ENCODE results near the gene NPC2. TPM values are rescaled to one million over a fixed set of nuclear protein-coding genes. Genes with fewer than 3 reads are reported as not detected.
A peak's percentile ranks its signal among the peaks of the same experiment; 100 is the strongest.

Gene NPC2
- total and polyA plus RNA-seq, 9 of the 15 experiments (the other 6 are each of a cell fraction or from before 2014, with no cell fraction given) = 16.6 to 74.1 (median 32.6) TPM

DNA sequence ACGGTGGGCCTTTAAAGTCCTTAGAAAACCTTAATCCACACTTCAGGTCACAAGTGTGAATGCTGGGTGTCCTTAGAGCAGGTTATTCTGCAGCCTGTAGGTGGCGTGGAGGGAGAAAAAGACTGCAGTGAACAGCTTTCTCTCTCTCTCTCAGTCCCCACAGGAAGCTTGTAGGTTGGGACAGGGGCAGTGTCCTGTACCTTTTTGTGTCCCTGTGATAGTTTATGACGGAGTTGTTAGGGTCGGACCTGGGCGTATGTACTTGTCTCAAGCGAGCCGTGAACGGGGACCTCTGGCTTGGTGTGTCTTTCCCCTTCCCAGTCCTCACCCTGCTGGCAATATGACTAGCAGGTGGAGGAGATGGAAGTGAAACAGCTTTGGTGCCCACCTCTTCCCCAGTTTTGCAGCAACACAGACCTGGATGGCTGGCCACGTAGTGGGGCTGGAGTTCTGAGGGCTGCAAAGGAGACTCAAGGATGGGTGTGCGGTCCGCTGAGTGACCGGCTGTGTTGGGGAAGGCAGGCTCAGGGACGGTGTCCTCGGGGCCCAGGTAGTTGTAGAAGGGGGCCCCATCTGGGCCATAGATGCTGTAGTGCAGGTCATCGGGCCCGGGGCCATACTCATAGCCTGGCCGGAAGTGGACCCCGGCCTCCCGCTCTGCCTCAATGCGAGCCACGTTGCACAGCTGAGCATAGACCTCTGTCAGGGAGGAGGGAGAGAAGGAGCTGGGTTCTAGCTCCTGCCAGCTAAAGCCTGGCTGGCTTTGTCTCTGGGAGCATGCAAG, 9.3 kb upstream of the NPC2 start:
- Histone ChIP-seq H3K4me2 (ENCODE audit: insufficient read depth, low read length) (no peak overlapping the region), H3K4me1 (replicated peaks in 1 of 2; ENCODE audit: control insufficient read depth in 2 of 2, insufficient read depth in 2 of 2, low read length in 2 of 2) (peaks cover 0 to 7% of the 10 kb centered on the region in 2 experiments; a peak in 1 of 5 replicates), H3K27me3 (ENCODE audit: control insufficient read depth in 2 of 2, insufficient read depth in 2 of 2, low read length in 2 of 2) (peaks cover 0 to 33% of the 10 kb centered on the region in 2 experiments; a peak in 2 of 5 replicates), H3K27ac (ENCODE audit: extremely low read depth, low read depth, low read length) (no peak overlapping the region), H3K36me3 (ENCODE audit: control insufficient read depth, insufficient read depth, low read length) (no peaks in the 10 kb centered on the region), H2AFZ (ENCODE audit: low read depth, low read length) (no peak overlapping the region), H3K9ac (ENCODE audit: insufficient read depth in 1 of 2, low read depth in 2 of 2, low read length in 2 of 2) (no peak overlapping the region), H3K79me2 (ENCODE audit: control insufficient read depth, insufficient read depth, low read length) (no peaks in the 10 kb centered on the region), H3K9me1 (ENCODE audit: control insufficient read depth, insufficient read depth, low read length) (no peaks in the 10 kb centered on the region), H3K9me3 (replicated peaks; ENCODE audit: control insufficient read depth, insufficient read depth, low read depth, low read length) (no peaks in the 10 kb centered on the region), H3K4me3 (no peak overlapping the region), H4K20me1 (replicated peaks; ENCODE audit: control insufficient read depth, insufficient read depth, low read length) (no peaks in the 10 kb centered on the region; the same call in 1 of the 2 replicates)
- 7% methylated on average over 6 of the region's 21 CpGs for WGBS (ENCODE audit: insufficient coverage, low coverage, missing lambda C conversion rate)
- CTCF ChIA-PET (ENCODE audit: low intra/inter-chr PET ratio) = interaction anchor here (1.3 kb wide), 1 partner anchor 302 kb away, joined by 4 read pairs; no protein-coding TSS in a partner anchor
- no TSS peak for BruUV-seq (replicated peaks)
- POLR2A ChIA-PET = interaction anchor here (0.6 to 0.9 kb wide), 2 partner anchors 9 to 45 kb away, joined by 3 read pairs; partner anchors contain the start of genes ISCA2 and NPC2
- intact Hi-C loops (cut with micrococcal nuclease) (loop anchor here (5.0 kb wide), 1 partner anchor 300 kb away; no protein-coding TSS in a partner anchor), in situ Hi-C loops (cut with MboI) (no loop called here)
- peak; percentile 89 for ATAC-seq
- peak; percentile 46 for FAIRE-seq
- TF ChIP-seq, protein P1, sequence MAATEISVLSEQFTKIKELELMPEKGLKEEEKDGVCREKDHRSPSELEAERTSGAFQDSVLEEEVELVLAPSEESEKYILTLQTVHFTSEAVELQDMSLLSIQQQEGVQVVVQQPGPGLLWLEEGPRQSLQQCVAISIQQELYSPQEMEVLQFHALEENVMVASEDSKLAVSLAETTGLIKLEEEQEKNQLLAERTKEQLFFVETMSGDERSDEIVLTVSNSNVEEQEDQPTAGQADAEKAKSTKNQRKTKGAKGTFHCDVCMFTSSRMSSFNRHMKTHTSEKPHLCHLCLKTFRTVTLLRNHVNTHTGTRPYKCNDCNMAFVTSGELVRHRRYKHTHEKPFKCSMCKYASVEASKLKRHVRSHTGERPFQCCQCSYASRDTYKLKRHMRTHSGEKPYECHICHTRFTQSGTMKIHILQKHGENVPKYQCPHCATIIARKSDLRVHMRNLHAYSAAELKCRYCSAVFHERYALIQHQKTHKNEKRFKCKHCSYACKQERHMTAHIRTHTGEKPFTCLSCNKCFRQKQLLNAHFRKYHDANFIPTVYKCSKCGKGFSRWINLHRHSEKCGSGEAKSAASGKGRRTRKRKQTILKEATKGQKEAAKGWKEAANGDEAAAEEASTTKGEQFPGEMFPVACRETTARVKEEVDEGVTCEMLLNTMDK (IDR thresholded peaks at IDR 0.05; ENCODE audit: borderline replicate concordance, insufficient read depth, low read depth, low read length, poor library complexity, severe bottlenecking) = peak; percentile 36
- TF ChIP-seq, protein P2, sequence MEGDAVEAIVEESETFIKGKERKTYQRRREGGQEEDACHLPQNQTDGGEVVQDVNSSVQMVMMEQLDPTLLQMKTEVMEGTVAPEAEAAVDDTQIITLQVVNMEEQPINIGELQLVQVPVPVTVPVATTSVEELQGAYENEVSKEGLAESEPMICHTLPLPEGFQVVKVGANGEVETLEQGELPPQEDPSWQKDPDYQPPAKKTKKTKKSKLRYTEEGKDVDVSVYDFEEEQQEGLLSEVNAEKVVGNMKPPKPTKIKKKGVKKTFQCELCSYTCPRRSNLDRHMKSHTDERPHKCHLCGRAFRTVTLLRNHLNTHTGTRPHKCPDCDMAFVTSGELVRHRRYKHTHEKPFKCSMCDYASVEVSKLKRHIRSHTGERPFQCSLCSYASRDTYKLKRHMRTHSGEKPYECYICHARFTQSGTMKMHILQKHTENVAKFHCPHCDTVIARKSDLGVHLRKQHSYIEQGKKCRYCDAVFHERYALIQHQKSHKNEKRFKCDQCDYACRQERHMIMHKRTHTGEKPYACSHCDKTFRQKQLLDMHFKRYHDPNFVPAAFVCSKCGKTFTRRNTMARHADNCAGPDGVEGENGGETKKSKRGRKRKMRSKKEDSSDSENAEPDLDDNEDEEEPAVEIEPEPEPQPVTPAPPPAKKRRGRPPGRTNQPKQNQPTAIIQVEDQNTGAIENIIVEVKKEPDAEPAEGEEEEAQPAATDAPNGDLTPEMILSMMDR (IDR thresholded peaks at IDR 0.05 in 2 of 3, conservative IDR thresholded peaks at IDR 0.05 in 1 of 3; ENCODE audit: insufficient read depth in 2 of 3, low read depth in 1 of 3, low read length in 3 of 3) = peak; percentile 54 to 70 (median 61)
- TF ChIP-seq DDX20 (tag; IDR thresholded peaks at IDR 0.05; ENCODE audit: low read depth) (no peak), RAD21 (CRISPR knock-in tag; conservative IDR thresholded peaks at IDR 0.05 in 1 of 2, IDR thresholded peaks at IDR 0.05 in 1 of 2) (peak in 1 of 2 experiments; percentile 28; a peak in 1 of 4 replicates)
- DNase-seq (ENCODE audit: extremely low read depth in 1 of 4, low spot score in 3 of 4) = peak; percentile 27 to 52 (median 34)

All from K562 (cell line).